NCI-H345 (cell line): ENCODE data around the gene DHODH.
"Not testable (repeated sequence)": the region's sequence is repeated elsewhere in the genome, so short reads cannot be mapped to it uniquely, and the experiment has no call there.

Experiments
- DNase-seq: peaks from one replicate; lab custom pipeline; 2025; lab: John Stamatoyannopoulos, UW

Gene DHODH

GRCh38 chr16:72054254-72054847 lies 45.8 kb downstream of the DHODH start, which contains the start of gene HP:
Gene HP (plus strand): TSS chr16:72054505. CDS start chr16:72054653, 148 bp downstream.
- DNase-seq = not testable (repeated sequence)

GRCh38 chr16:72055911-72056310 lies 47.4 kb downstream of the DHODH start:
- no peak for DNase-seq

GRCh38 chr16:72057313-72057712 lies 48.8 kb downstream of the DHODH start:
- DNase-seq = not testable (repeated sequence)

GRCh38 chr16:72059060-72059459 lies 50.5 kb downstream of the DHODH start:
- DNase-seq = not testable (repeated sequence)

GRCh38 chr16:72060405-72060804 lies 51.9 kb downstream of the DHODH start:
- no peak for DNase-seq

GRCh38 chr16:72061564-72061963 lies 53.0 kb downstream of the DHODH start:
- DNase-seq = no peak

- DNase-seq = no peak
Measured at GRCh38 chr16:72064361-72064894, 55.9 kb downstream of the DHODH start.

GRCh38 chr16:72066747-72067146 lies 58.2 kb downstream of the DHODH start:
- DNase-seq = peak; percentile 4

GRCh38 chr16:72068930-72069329 lies 60.4 kb downstream of the DHODH start:
- DNase-seq = no peak

GRCh38 chr16:72072514-72073342 lies 64.2 kb downstream of the DHODH start:
- DNase-seq = no peak

GRCh38 chr16:72073560-72074230 lies 65.2 kb downstream of the DHODH start:
- DNase-seq = no peak

GRCh38 chr16:72075067-72075466 lies 66.5 kb downstream of the DHODH start:
- not testable (repeated sequence) for DNase-seq
